Tibial nerve (tissue), 4 donors: ENCODE measurements around the gene CILP2.

Experiments
- CTCF ChIP-seq, 5 experiments: fragments of 200-600 bp in 3 of 5; fragments of 450-650 bp in 2 of 5; sonication (generic) in 3 of 5; IDR thresholded peaks; one replicate each; pipeline ENCODE4 v1.5.1; 2016 to 2019; ENCODE audit warnings: antibody characterized with exemption in 5 of 5, mild to moderate bottlenecking in 3 of 5, moderate library complexity in 2 of 5
- EP300 ChIP-seq, 2 donors: sonication (generic); formaldehyde crosslinking; IDR thresholded peaks; one replicate each; pipeline ENCODE4 v1.6.1; 2017; ENCODE audit warnings: antibody characterized with exemption in 2 of 2, mild to moderate bottlenecking in 1 of 2
- POLR2A ChIP-seq, 2 donors: fragments of 450-650 bp; IDR thresholded peaks; one replicate each; pipeline ENCODE4 v1.6.1; 2017; ENCODE audit warnings: antibody characterized with exemption in 2 of 2, mild to moderate bottlenecking in 2 of 2, moderate library complexity in 2 of 2

- TF ChIP-seq CTCF (IDR thresholded peaks at IDR 0.05) = no peak
- TF ChIP-seq EP300 (IDR thresholded peaks at IDR 0.05) = no peak
- no peak for TF ChIP-seq POLR2A (IDR thresholded peaks at IDR 0.05)
Observed at GRCh38 chr19:19506592-19506991, 31.5 kb upstream of the CILP2 start.
